Measurements from ENCODE around the gene STK11IP.
A peak's percentile ranks its signal among the peaks of the same experiment; 100 is the strongest.

Gene STK11IP

DNA sequence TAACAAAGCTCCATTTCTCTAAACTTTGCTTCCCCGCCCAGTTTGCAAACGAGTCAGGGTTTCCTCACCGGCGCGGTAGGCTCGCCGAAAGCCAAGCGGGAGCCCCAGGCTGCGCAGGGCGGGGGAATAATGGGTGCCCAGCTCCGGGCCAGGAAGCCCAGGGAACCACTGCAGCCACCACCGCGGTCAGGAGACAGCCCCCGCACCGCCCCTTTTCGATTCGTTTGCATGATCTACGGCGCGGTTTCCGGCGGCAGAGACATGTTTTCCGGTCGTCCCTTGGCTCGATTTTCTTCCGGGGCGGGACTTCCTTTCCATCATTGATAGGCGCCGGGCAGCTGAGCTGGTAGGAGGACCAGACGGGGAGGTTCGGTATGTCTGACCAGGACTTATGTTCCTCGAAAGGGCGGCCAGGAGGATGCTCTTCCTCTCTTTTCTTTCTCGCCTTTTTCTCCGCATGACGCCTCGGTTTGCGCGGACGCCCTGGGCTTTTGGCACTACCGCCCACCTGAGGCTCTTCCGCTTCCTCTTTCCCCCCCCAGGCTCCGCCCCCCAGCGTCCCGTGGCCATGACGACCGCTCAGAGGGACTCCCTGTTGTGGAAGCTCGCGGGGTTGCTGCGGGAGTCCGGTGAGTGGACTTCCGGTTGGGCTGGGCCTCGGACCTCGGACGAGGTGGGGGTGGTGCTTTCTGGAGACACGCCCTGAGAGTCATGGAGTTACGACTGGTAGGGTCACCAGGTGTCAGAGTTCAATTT, at the start of gene STK11IP:
TSS of gene STK11IP (plus strand) at position 306 of the 756 bp plus-strand sequence. CDS start at position 569, 263 bp downstream.
- peak; percentile 82 to 90 (median 86) for DNase-seq (ENCODE audit: low read depth in 3 of 3)

- no peak for DNase-seq (ENCODE audit: low read depth in 3 of 3)
Measured at GRCh38 chr2:219548990-219549389, 48.7 kb upstream of the STK11IP start.

DNA sequence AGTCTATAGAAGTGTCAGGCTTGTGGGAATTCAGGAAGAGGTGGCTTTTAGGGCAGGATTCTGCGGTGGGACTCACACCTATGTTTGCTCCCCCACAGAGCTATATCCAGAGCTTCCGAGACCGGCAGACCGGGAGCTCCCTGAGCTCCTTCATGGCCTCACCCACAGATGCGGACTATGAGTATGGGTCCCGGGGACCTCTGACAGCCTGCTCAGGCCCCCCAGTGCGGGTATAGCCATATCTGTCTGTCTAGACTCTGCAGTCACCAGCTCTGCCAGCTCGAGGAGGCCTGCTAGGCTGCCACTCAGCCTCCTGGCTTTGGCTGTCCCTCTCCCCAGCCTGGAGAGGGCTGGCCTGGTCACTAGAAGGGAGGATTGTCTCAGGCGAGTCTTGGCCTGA, 48.0 kb upstream of the STK11IP start:
- no peak for DNase-seq (ENCODE audit: low read depth in 3 of 3)

GRCh38 chr2:219551441-219552381, 45.9 kb upstream of the STK11IP start:
- no peak for DNase-seq (ENCODE audit: low read depth in 3 of 3)

DNA sequence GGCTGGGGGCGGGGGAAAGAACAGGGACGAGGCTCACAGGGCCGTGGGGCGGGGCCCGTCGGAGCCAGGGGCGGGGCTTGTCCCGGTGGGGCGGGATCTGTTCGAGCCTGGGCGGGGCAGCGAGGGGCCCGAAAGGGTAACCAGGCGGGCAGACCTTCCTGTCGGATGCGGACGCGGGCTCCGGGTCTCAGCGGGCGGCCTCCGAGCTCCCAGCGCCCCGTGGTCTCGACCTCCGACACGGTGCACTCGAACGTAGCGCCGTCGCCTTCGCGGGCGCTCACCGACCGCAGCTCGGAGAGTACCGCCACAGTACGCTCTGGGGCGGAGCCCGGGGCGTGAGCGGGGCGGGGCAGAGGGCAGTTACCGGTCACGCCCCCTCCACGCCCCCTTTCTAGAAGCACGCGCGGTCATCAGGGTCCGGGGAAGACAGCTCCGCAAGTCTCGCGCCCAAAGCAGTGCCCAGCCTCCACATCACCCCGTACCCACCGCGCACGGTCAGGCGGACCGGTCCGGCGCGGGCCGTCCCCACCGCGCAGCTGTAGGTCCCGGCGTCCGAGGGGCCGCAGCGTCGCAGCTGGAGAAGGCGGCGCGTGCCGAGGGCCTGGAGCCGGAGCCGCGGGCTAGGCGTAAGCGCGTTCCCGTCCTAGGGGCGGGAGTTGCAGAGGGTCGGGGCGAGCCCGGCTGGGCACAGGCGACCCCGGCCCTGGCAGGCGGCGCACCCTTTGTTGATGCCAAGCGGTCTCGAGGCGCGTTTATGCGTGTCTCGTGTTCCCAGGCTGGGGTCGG, 45.1 kb upstream of the STK11IP start:
- peak; percentile 52 to 85 (median 61) for DNase-seq (ENCODE audit: low read depth in 3 of 3)

GRCh38 chr2:219553168-219553417, 44.6 kb upstream of the STK11IP start:
- DNase-seq (ENCODE audit: low read depth in 3 of 3), result no peak

DNA sequence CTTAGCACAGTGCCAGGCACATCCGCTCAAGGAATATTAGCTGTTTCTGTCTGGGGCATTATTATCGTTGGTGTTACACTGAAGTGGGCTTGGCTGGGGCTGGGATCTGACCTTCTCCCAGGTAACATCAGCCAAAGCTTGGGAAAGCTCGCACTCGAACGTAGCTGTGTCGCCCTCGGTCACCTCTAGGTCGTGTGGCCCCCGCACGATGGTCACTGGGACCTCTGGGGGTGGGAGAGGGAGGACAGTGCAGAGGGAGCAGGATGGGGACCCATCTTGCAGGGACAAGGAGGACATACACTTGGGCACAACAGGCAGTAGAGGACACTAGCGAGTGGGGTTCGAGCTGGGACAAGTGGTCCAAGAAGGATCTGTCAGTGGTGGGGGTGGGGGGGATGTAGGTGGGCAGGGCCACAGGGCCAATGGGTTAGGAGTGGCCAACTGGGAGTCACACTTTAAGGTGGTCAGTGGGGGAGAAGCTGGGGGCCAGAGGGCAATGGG, 44.1 kb upstream of the STK11IP start:
- no peak for DNase-seq (ENCODE audit: low read depth in 3 of 3)

- no peak for DNase-seq (ENCODE audit: low read depth in 3 of 3)
Measured at GRCh38 chr2:219554350-219554749, 43.3 kb upstream of the STK11IP start.

- DNase-seq (ENCODE audit: low read depth in 3 of 3), result no peak
Measured at GRCh38 chr2:219555956-219556355, 41.7 kb upstream of the STK11IP start.

DNA sequence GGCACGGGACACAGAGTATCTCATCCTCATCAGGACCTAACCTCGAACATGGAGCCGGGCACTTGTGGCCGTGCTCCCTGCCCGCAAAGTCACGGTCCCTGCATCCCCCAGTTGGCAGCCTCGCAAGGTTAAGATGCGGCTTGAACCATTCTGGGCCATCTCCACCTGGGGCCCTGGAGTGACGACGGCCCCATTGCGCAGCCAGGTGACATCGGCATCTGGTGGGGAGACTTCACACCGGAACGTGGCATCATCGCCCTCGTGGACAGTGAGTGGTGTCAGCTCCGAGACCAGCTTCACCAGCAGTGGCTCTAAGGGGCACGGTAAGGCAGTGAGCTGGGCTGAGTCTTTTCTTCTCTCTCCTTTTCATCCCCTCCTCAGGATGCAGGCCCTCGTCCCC, 41.2 kb upstream of the STK11IP start:
- DNase-seq (ENCODE audit: low read depth in 3 of 3), result no peak

GRCh38 chr2:219557320-219557719, 40.3 kb upstream of the STK11IP start:
- DNase-seq (ENCODE audit: low read depth in 3 of 3), result no peak

GRCh38 chr2:219557791-219558785, 39.6 kb upstream of the STK11IP start:
- no peak for DNase-seq (ENCODE audit: low read depth in 3 of 3)

- DNase-seq (ENCODE audit: low read depth in 3 of 3), result no peak
Measured at GRCh38 chr2:219559156-219559915, 38.3 kb upstream of the STK11IP start.

DNA sequence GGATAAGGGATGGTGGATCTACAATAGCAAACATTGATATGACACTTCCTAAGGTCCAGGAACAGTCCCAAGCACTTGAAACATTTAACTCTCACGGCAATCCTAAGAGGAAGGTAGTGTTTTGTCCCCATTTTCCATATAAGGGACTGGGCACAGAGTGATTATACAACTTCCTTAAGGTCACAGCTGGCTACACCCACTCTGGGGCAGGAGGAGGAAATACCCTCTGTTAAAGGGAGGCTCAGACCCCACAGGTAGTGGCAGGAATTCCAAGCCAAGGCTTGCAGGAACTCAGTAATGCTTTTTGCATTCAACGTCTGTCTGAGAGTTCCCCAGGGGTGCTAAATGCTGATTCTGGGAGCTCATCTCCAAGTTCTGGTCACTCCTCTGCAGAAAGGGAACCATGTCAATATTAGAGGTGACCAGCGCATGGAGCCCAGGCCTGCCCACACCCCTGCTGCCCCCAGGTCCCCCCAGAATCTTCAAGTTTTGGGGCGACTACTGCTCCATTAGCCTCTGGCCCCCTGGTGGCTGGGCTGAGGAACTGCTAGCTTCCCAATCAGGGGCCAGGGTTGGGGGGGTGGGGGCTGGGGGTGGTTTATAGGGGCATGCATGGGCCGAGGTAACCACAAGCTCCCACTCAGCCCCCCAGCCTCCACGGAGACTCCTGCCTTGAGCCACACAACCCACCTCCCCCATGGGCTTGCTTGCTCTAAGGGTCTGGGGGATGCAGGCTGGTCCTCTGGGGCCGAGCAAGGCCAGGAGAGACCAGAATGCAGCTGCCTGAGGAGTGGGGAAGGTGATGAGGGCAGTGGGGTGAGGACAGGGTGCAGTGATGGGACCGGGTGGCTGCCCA, 37.4 kb upstream of the STK11IP start:
- no peak for DNase-seq (ENCODE audit: low read depth in 3 of 3)

GRCh38 chr2:219560893-219561178, 36.8 kb upstream of the STK11IP start:
- no peak for DNase-seq (ENCODE audit: low read depth in 3 of 3)

DNA sequence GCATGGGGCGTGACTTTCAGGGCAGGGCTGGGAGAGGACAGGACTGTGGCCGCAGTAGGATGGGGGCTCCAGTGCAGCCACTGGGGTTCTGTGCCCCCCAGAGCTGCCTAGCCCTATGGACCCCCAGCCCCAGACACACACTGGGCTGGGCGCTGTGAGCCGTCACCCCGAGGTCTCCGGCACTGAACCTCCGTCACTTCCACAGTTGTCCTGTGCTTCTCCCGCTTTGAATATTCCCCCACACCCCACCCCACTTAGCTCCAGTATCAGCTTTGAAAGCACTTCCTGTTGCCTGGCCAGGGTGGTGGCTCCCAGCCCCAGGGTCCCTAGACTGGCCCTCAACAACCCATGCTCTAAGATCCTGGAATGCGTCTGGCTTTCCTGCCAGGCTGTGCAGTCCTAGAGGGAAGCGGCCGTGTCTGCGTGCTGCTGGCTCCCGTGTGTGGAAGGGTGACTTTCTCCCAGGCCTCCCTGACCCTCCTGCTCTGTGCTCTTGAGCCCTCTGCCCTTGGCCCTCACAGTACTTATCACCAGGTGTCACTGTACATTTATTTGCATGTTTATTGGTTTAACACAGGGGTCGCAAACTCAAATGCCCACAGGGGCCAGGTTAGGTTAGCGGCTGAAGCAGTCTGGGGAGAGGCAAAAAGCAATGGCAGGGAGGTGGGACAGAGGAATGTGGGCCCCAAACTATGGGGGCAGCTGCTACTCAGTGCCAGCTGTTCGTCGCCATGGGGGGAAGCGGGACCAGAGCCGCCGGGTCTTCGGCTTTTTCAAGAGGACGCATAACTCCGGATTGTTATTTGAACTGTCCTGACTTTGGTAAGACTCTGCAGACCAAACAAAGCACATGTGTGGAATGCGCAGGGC, 36.2 kb upstream of the STK11IP start:
- no peak for DNase-seq (ENCODE audit: low read depth in 3 of 3)

- no peak for DNase-seq (ENCODE audit: low read depth in 3 of 3)
Measured at GRCh38 chr2:219562049-219563020, 35.3 kb upstream of the STK11IP start.
